Measurements from ENCODE around the gene SLC25A51.
A peak's percentile ranks its signal among the peaks of the same experiment; 100 is the strongest.
"Not testable (repeated sequence)": the region's sequence is repeated elsewhere in the genome, so short reads cannot be mapped to it uniquely, and the experiment has no call there.

The SLC25A51 gene

GRCh38 chr9:37909326-37909725 lies 5.4 kb upstream of the SLC25A51 start:
- TF ChIP-seq ZNF274 (IDR thresholded peaks at IDR 0.05; ENCODE audit: low read depth, low read length) = no peak
- no peak overlapping the region for H3K4me3 ChIP-seq (ENCODE audit: low read length)

DNA sequence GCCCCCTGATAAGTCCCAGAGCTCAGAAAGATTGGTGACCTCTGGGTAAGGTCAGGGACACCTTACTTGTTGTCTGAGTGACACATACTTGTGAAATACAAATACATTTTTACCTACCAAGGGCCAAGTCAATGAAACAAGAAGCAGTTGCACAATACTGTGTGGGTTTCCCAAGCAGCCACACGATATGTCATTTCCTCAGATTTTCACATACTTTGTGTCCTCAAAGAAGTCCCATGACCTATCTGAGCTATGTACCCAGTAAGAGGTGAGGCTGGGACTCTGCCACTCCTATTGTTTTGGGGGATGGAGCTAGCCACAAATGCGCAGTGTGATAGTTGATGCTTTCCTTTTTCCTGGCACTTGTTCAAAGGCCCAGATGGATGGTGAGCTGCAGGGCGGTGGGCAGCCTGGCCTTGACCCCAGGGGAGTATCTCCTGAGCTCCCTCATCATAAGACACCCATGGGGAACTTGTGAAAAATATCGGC lies 4.8 kb upstream of the SLC25A51 start:
- H3K4me3 ChIP-seq (ENCODE audit: low read length) = no peak overlapping the region
- TF ChIP-seq ZNF274 (IDR thresholded peaks at IDR 0.05; ENCODE audit: low read depth, low read length) = no peak

GRCh38 chr9:37908283-37908682 lies 4.4 kb upstream of the SLC25A51 start:
- no peak overlapping the region for H3K4me3 ChIP-seq (ENCODE audit: low read length)
- TF ChIP-seq ZNF274 (IDR thresholded peaks at IDR 0.05; ENCODE audit: low read depth, low read length) = no peak

DNA sequence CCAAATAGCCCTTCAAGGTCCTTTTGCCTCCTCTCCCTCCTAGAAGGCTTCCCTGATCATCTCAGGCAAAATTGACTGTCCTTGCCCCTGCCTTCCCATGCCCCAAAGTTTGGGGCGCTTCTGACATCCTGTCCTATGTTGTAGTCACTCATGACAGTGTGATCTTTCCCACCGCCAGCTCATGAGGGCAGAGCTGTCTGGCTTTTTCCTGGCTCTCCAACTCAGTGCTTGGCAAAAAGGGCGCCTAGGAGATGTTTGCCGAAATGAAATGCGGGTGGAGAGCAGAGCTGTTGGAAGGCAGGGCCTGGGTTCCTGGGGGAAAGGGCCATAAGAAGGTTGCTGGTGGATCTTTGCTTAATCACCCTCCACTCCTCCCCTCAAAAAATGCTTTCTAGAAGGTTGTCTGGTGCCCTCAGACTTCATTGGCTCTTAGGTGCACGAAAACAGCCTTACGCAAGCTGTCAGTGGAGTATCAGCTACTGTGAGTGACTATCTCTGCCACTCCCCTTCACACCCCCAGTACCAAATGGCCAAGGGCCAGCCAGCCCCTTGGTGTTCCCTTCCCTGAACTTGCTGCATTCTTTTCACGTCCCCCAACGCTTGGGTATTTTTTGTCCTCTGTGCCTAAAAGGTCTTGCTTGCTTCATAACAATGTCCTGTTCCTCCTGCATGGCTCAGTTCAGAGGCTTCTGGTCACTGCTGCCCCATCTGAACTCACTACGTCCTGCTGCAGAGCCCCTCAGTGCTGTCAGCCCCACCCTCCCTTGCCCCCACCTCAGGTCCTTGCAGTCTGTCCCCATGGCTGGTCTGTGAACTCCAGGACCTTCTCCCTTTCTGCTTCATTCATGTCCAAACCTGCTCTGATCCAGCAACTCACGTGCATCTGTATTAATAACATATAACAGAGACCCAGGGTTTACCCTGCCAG lies 2.6 kb upstream of the SLC25A51 start:
- TF ChIP-seq ZNF274 (IDR thresholded peaks at IDR 0.05; ENCODE audit: low read depth, low read length) = no peak
- no peak overlapping the region for H3K4me3 ChIP-seq (ENCODE audit: low read length)

DNA sequence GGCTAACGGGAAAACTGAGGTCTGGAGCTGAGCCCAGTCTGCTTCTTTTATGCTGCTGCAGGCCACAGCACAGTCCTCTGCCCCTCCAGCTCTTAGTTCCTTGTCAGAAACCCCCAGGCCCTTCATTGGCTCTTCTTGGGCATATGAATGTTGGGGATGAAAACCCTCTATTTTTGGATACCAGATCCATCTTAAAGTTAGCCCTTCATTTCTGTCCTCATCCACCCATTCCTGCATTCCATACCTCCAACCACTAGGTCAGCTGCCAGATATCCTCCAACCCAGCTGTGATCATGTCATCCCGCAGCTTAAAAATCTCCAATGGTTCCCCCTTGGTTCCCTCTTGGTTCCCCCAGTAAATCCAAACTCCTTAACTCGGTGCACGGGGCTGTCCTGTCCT lies 1.8 kb upstream of the SLC25A51 start:
- no peak overlapping the region for H3K4me3 ChIP-seq (ENCODE audit: low read length)
- TF ChIP-seq ZNF274 (IDR thresholded peaks at IDR 0.05; ENCODE audit: low read depth, low read length) = no peak

DNA sequence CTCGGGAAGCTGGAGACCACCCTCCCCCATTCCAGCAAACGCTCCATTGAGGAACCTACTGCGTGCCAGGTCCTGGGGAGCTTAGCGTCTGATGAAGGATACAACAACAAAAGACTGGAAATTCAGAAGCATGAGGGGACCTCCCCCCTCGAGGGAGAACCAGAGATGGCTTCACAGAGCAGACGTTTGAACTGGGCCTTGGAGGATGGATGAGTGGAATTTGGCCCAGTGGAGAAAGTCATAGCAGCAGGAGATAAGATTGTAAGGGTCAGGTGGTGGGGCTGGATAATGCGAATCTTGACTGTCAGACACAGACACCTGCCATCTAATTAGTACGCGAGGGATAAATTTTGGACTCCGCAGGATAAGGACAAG lies 1.2 kb upstream of the SLC25A51 start:
- no peak overlapping the region; the same call in 1 of the 2 replicates for H3K4me3 ChIP-seq (ENCODE audit: low read length)
- no peak for TF ChIP-seq ZNF274 (IDR thresholded peaks at IDR 0.05; ENCODE audit: low read depth, low read length)

GRCh38 chr9:37904445-37905130 lies 661 bp upstream of the SLC25A51 start:
- H3K4me3 ChIP-seq (ENCODE audit: low read length) = peak overlapping the region; percentile 95; the same call in 1 of the 2 replicates
- TF ChIP-seq ZNF274 (IDR thresholded peaks at IDR 0.05; ENCODE audit: low read depth, low read length) = no peak

DNA sequence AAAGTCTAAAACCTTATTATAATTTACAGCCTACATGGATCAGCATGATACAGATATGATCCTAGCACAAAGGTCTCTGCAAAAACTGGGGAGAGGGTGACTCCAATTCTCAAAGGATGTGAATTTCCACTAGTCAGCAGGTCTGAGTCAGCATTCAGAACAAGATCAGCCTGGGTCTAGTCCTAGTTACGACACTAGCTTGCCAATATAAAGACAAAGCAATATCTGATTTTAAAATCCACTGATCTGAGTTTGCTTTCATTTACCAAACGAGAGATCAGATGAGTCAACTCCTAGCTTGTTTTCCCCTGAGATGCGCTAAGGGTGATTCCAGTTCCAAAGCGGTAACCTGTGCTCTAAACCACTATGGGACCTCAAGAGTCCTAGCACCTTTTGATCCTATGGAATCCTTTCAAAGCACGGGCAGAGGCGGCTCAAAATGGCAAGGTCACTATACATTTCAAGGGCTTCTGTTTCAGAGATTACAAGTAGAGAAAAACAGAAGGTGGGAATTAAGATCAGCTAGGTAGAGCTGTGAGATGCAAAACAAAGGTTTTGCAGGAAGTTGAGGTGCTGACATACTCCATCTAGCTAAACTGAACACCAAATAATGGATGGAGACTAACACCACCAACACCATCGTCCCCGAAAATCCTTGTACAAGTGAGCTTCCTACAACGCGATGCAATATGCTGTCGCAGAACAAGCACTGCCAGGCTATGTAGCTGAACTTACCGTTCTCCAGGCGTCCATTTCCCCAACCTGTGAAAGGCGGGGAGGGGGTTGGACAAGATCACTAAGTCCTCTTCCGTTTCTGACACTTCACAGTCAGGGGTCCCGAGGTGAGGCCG lies 906 bp downstream of the SLC25A51 start:
- H3K4me3 ChIP-seq (ENCODE audit: low read length) = peak overlapping the region; percentile 95
- no peak for TF ChIP-seq ZNF274 (IDR thresholded peaks at IDR 0.05; ENCODE audit: low read depth, low read length)

- no peak overlapping the region for H3K4me3 ChIP-seq (ENCODE audit: low read length)
- TF ChIP-seq ZNF274 (IDR thresholded peaks at IDR 0.05; ENCODE audit: low read depth, low read length) = no peak
These were observed 1.8 kb downstream of the SLC25A51 start for GRCh38 chr9:37902131-37902530.

DNA sequence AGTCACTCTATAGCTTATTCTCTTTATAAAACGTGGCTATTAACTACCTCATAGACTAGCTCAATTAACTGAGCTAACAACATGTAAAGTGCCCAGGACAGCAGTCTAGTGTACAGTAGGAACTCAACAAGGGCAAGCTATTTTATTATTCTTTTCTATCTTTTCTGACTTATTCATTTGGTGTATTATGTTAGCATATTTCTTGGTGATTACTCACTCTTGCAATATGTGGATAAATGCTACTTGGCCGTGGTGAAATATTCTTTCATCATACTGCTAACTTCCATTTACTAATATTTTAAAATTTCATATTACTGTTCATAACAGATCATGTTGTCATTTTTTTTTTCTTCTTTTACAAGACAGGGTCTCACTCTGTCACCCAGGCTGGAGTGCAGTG lies 4.9 kb downstream of the SLC25A51 start:
- no peak for TF ChIP-seq ZNF274 (IDR thresholded peaks at IDR 0.05; ENCODE audit: low read depth, low read length)
- no peak overlapping the region for H3K4me3 ChIP-seq (ENCODE audit: low read length)

DNA sequence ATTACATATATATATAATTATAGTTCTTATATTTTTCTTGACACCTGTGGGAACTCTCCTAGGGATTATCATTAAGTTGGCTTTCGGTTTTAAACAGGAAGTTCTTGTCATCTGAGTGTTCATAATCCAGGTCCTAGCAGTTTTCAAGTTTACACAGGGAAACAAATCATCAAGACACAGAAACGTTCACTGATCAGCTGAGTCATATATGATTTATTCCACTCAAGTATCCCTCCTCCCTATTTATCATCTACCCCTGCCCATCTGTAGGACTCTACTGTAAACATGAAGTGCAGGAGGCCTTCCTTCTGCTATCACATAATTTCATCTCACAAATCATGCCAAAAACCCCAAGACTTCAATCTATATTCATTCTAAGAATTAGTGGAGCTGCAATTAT lies 6.3 kb downstream of the SLC25A51 start:
- no peak for TF ChIP-seq ZNF274 (IDR thresholded peaks at IDR 0.05; ENCODE audit: low read depth, low read length)
- no peak overlapping the region for H3K4me3 ChIP-seq (ENCODE audit: low read length)

DNA sequence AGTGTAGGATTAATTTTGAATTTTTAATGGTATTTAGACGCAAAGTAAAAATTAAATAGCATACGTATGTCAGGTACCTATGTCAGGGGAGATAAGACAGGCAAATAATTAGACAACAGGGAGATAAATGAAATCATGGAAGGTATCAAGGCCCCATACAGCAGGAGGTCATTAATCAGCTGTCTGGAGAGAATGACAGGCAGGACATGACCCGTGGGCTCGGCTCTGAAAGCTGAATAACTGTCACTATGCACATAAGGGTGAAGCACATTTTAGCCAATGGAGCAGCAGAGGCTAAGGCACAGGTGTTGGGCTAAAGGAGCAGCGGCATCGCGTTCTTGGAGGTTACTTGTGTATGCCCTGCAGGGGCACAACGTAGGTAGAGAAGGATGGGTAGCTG lies 11.9 kb downstream of the SLC25A51 start:
- H3K4me3 ChIP-seq (ENCODE audit: low read length) = no peak overlapping the region
- TF ChIP-seq ZNF274 (IDR thresholded peaks at IDR 0.05; ENCODE audit: low read depth, low read length) = no peak

GRCh38 chr9:37891042-37891441 lies 12.9 kb downstream of the SLC25A51 start:
- H3K4me3 ChIP-seq (ENCODE audit: low read length) = not testable (repeated sequence)

DNA sequence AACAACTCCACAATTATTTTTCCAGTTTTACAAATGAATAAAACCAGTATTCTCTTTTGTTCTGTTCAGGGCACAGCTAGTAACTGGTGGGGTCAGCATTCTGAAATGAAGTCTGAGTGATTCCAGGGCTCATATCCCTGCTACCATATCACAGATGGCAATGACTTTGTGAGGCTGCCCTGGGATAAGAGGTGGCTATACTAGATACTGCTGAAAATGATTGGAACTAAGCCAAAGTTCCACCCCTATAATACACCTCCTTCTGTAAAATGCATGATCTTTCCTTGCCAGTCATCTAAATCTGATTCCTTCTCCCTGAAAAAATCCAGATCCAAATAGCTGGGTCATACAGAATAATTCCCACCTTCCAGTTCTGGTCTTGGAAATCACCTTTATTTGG lies 14.4 kb downstream of the SLC25A51 start:
- no peak for TF ChIP-seq ZNF274 (IDR thresholded peaks at IDR 0.05; ENCODE audit: low read depth, low read length)
- no peak overlapping the region for H3K4me3 ChIP-seq (ENCODE audit: low read length)

GRCh38 chr9:37887977-37888583 lies 15.8 kb downstream of the SLC25A51 start:
- not testable (repeated sequence) for H3K4me3 ChIP-seq (ENCODE audit: low read length)

All from GM08714 (cell line).